OCI-LY1 (cell line): ENCODE results near the gene TCHP.
"Not testable (repeated sequence)": the region's sequence is repeated elsewhere in the genome, so short reads cannot be mapped to it uniquely, and the experiment has no call there.

ENCODE experiments used
- H2AFZ ChIP-seq: fragments of 200-600 bp; sonication (generic), shearing (Covaris generic); 2 replicates; pipeline ENCODE4 v1.6.0; 2014; ENCODE audit warnings: antibody characterized with exemption, mild to moderate bottlenecking, low read length
- H3F3A ChIP-seq: fragments of 200-600 bp; sonication (generic), shearing (Covaris generic); 2 replicates; pipeline ENCODE4 v1.6.0; 2014; ENCODE audit warnings: mild to moderate bottlenecking, antibody characterized with exemption, low read length, moderate library complexity; ENCODE audit not compliant: insufficient read depth
- H3K27ac ChIP-seq: fragments of 200-600 bp; sonication (generic); 2 replicates; pipeline ENCODE4 v1.5.1; 2014; ENCODE audit warnings: low read length, mixed run types, mild to moderate bottlenecking, low read depth; ENCODE audit not compliant: poor library complexity, severe bottlenecking
- H3K27me3 ChIP-seq: fragments of 200-600 bp; sonication (generic); 2 replicates; pipeline ENCODE4 v1.6.0; 2014; ENCODE audit warnings: antibody characterized with exemption, mild to moderate bottlenecking, low read length, moderate library complexity; ENCODE audit not compliant: insufficient read depth
- H3K36me3 ChIP-seq: fragments of 200-600 bp; sonication (generic); 2 replicates; pipeline ENCODE4 v1.6.1; 2014; ENCODE audit warnings: mild to moderate bottlenecking, antibody characterized with exemption, low read length, moderate library complexity, mixed read lengths; ENCODE audit not compliant: insufficient read depth
- H3K4me1 ChIP-seq: fragments of 200-600 bp; sonication (generic); 2 replicates; pipeline ENCODE4 v1.5.1; 2014; ENCODE audit warnings: mild to moderate bottlenecking, low read length, moderate library complexity; ENCODE audit not compliant: insufficient read depth, severe bottlenecking
- H3K4me2 ChIP-seq: fragments of 200-600 bp; sonication (generic), shearing (Covaris generic); 2 replicates; pipeline ENCODE4 v1.6.1; 2014; ENCODE audit warnings: low read length
- H3K4me3 ChIP-seq: fragments of 200-600 bp; sonication (generic); 2 replicates; pipeline ENCODE4 v1.5.1; 2014; ENCODE audit warnings: low read length, low read depth, mild to moderate bottlenecking, mixed read lengths; ENCODE audit not compliant: poor library complexity, severe bottlenecking
- H3K79me2 ChIP-seq: fragments of 200-600 bp; shearing (Covaris generic); 2 replicates; pipeline ENCODE4 v1.6.1; 2016; ENCODE audit warnings: mixed run types, low read length, mixed read lengths; ENCODE audit not compliant: insufficient read depth
- H3K9ac ChIP-seq: fragments of 200-600 bp; sonication (generic), shearing (Covaris generic); 2 replicates; pipeline ENCODE4 v1.6.1; 2014; ENCODE audit warnings: mild to moderate bottlenecking, low read length, mixed read lengths
- H3K9me2 ChIP-seq: fragments of 200-600 bp; sonication (generic), shearing (Covaris generic); 2 replicates; pipeline ENCODE4 v1.6.1; 2014; ENCODE audit warnings: low read depth, mild to moderate bottlenecking, low read length, mixed read lengths
- H3K9me3 ChIP-seq: fragments of 200-600 bp; shearing (Covaris generic); 2 replicates; pipeline ENCODE4 v1.6.1; 2014; ENCODE audit warnings: low read length, mixed read lengths
- H4K20me1 ChIP-seq: fragments of 200-600 bp; sonication (generic), shearing (Covaris generic); 2 replicates; pipeline ENCODE4 v1.6.0; 2016; ENCODE audit warnings: mild to moderate bottlenecking, low read length; ENCODE audit not compliant: insufficient read depth
- EZH2 ChIP-seq: fragments of 200-600 bp; sonication (generic), shearing (Covaris generic); IDR thresholded peaks from 2 replicates; pipeline ENCODE4 v1.8.0; 2017; ENCODE audit warnings: borderline replicate concordance, mixed run types, mild to moderate bottlenecking, antibody characterized with exemption, low read length, moderate library complexity, mixed read lengths
- TF ChIP-seq, protein P1 (sequence below): fragments of 200-600 bp; sonication (generic), shearing (Covaris generic); IDR thresholded peaks from 2 replicates; pipeline ENCODE4 v1.5.1; 2017; ENCODE audit warnings: mild to moderate bottlenecking, antibody characterized with exemption, low read length, moderate library complexity, mixed read lengths

TCHP gene

DNA sequence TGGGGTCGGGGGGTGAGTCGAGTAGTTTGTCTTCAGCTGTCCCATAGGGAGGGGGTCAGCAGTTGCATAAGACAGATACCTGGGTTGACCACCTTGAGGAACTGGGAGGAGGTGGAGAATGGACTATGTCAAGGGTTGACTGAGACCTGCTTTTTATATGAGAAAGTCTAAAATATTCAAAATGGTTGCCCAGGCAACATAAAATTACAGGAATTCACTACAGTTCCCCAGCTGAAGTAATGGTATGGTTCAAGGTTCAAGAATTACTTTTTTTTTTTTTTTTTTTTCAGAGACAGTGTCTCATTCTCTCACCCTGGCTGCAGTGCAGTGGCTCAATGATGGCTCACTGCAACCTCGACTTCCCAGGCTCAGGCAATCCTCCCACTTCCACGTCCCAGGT, 5.1 kb upstream of the TCHP start:
- Histone ChIP-seq H3K27me3 (no peaks in the 10 kb centered on the region), H3K4me2 (no peak overlapping the region), H3K9ac (no peak overlapping the region)

DNA sequence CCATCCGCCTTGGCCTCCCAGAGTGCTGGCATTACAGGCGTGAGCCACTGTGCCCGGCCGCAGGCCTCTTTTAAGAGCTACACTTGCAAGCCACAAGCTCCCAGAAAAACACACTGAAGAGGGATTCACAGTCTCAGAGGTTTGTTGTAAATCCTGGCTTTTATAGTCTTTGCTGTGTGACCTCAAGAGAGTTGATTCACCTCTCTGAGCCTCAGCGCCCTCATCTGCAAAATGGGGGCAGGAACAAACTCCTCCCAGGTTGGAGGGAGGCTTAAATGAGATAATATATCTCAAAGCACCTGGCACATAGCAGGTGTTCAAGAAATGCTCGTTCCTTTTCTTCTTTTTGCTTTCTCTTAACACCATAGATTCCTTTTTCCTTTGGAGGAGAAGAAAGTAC, 3.9 kb upstream of the TCHP start:
- H3F3A ChIP-seq = no peaks in the 10 kb centered on the region
- H3K4me1 ChIP-seq = peaks cover 9% of the 10 kb centered on the region
- no peak overlapping the region for H2AFZ ChIP-seq
- no peaks in the 10 kb centered on the region for H3K79me2 ChIP-seq
- no peak overlapping the region for H3K4me3 ChIP-seq
- no peaks in the 10 kb centered on the region for H4K20me1 ChIP-seq
- H3K9me2 ChIP-seq = no peaks in the 10 kb centered on the region
- H3K27me3 ChIP-seq = no peaks in the 10 kb centered on the region
- H3K9ac ChIP-seq = no peak overlapping the region
- H3K4me2 ChIP-seq = no peak overlapping the region
- no peak overlapping the region for H3K27ac ChIP-seq
- TF ChIP-seq, protein P1, sequence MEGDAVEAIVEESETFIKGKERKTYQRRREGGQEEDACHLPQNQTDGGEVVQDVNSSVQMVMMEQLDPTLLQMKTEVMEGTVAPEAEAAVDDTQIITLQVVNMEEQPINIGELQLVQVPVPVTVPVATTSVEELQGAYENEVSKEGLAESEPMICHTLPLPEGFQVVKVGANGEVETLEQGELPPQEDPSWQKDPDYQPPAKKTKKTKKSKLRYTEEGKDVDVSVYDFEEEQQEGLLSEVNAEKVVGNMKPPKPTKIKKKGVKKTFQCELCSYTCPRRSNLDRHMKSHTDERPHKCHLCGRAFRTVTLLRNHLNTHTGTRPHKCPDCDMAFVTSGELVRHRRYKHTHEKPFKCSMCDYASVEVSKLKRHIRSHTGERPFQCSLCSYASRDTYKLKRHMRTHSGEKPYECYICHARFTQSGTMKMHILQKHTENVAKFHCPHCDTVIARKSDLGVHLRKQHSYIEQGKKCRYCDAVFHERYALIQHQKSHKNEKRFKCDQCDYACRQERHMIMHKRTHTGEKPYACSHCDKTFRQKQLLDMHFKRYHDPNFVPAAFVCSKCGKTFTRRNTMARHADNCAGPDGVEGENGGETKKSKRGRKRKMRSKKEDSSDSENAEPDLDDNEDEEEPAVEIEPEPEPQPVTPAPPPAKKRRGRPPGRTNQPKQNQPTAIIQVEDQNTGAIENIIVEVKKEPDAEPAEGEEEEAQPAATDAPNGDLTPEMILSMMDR = no peak
- TF ChIP-seq EZH2 = no peak
- H3K36me3 ChIP-seq = no peaks in the 10 kb centered on the region
- H3K9me3 ChIP-seq = no peaks in the 10 kb centered on the region

More for the DNA sequence above, 5.1 kb upstream of the TCHP start:
- Histone ChIP-seq H3K36me3 (no peaks in the 10 kb centered on the region), H3K79me2 (no peaks in the 10 kb centered on the region), H3K4me1 (peaks cover 5% of the 10 kb centered on the region), H4K20me1 (no peaks in the 10 kb centered on the region), H3K9me2 (no peaks in the 10 kb centered on the region), H3F3A (no peaks in the 10 kb centered on the region), H2AFZ (no peak overlapping the region), H3K4me3 (no peak overlapping the region), H3K9me3 (no peaks in the 10 kb centered on the region), H3K27ac (no peak overlapping the region)
- no peak for TF ChIP-seq EZH2
- TF ChIP-seq, protein P1 = no peak

DNA sequence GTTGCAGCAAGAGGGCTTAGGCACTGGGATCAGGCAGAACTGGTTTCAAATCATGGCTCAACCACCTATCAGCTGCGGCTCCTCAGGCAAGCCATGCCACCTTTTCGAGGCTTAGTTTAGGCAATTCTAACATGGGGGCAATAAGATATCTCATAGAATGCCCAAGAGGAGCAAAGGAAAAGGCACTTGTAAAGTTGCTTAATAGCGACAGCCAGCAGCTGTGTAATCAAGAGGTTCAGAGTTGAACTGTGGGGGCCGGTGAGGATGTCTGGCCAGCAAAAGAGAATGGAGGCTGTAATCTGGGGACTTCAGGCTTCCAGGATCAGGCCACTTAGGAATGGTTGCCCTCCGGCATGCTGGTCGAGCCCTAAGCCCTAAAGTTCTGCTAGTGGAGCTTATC, 3.0 kb upstream of the TCHP start:
- Histone ChIP-seq H2AFZ (no peak overlapping the region), H3K36me3 (no peaks in the 10 kb centered on the region), H3K27ac (no peak overlapping the region), H4K20me1 (no peaks in the 10 kb centered on the region), H3K79me2 (no peaks in the 10 kb centered on the region), H3K9ac (no peak overlapping the region), H3K9me2 (no peaks in the 10 kb centered on the region), H3K4me3 (no peak overlapping the region), H3K4me2 (no peak overlapping the region), H3K9me3 (no peaks in the 10 kb centered on the region), H3F3A (no peaks in the 10 kb centered on the region), H3K27me3 (no peaks in the 10 kb centered on the region), H3K4me1 (peaks cover 16% of the 10 kb centered on the region)
- TF ChIP-seq, protein P1 = no peak
- no peak for TF ChIP-seq EZH2

DNA sequence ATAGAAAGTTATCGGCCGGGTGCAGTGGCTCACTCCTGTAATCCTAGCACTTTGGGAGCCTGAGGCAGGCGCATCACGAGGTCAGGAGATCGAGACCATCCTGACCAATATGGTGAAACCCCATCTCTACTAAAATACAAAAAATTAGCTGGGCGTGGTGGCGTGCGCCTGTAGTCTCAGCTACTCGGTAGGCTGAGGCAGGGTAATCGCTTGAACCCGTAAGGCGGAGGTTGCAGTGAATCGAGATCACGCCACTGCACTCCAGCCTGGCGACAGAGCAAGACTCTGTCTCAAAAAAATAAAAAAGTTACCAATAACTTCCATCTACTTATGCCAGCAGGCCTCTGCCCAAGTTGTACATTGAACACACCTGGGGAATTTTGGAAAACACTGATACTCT, 729 bp upstream of the TCHP start:
- not testable (repeated sequence) for H3F3A ChIP-seq, H3K4me3 ChIP-seq, H3K27ac ChIP-seq, H3K9ac ChIP-seq, H3K9me3 ChIP-seq, H3K79me2 ChIP-seq, H3K9me2 ChIP-seq, H3K36me3 ChIP-seq, H3K27me3 ChIP-seq, H4K20me1 ChIP-seq, H2AFZ ChIP-seq
- Histone ChIP-seq H3K4me2 (peak overlapping the region; percentile 86; the same call in 1 of the 2 replicates), H3K4me1 (peaks cover 16% of the 10 kb centered on the region)
